HEK293T (cell line): Measurements from ENCODE around the gene RAB3A.
A peak's percentile ranks its signal among the peaks of the same experiment; 100 is the strongest.

ENCODE experiments used
- CTCF ChIA-PET: fragments of 350-600 bp; formaldehyde crosslinking; extraction: SDS; loops from one replicate; lab custom pipeline; 2021; ENCODE audit warnings: antibody characterized with exemption, inconsistent platforms; lab: Yijun Ruan, JAX
- POLR2A ChIA-PET: fragments of 350-600 bp; formaldehyde crosslinking; extraction: SDS; loops from one replicate; lab custom pipeline; 2020; ENCODE audit warnings: antibody characterized with exemption, inconsistent platforms; lab: Yijun Ruan, JAX
- DNase-seq: peaks from one replicate; pipeline ENCODE4 v3.0.0; 2012; ENCODE audit warnings: mixed read lengths; ENCODE audit errors: extremely low spot score
- ARNT ChIP-seq: fragments of 450-650 bp; IDR thresholded peaks from 2 replicates; pipeline ENCODE4 v1.6.1; 2017; ENCODE audit warnings: mild to moderate bottlenecking
- BHLHE40 ChIP-seq: fragments of 450-650 bp; IDR thresholded peaks from 2 replicates; pipeline ENCODE4 v1.6.1; 2016; ENCODE audit warnings: mild to moderate bottlenecking, moderate library complexity, borderline replicate concordance
- CTBP1 ChIP-seq: fragments of 450-650 bp; IDR thresholded peaks from 2 replicates; pipeline ENCODE4 v1.6.1; 2016; ENCODE audit warnings: borderline replicate concordance
- ELF4 ChIP-seq: fragments of 450-650 bp; IDR thresholded peaks from 2 replicates; pipeline ENCODE4 v1.6.1; 2017; ENCODE audit warnings: antibody characterized with exemption
- FOXA1 ChIP-seq: fragments of 450-650 bp; IDR thresholded peaks from 2 replicates; pipeline ENCODE4 v1.6.1; 2016; ENCODE audit warnings: mild to moderate bottlenecking
- FOXK2 ChIP-seq: fragments of 450-650 bp; IDR thresholded peaks from 2 replicates; pipeline ENCODE4 v1.6.1; 2016; ENCODE audit warnings: mild to moderate bottlenecking
- FOXM1 ChIP-seq: fragments of 450-650 bp; IDR thresholded peaks from 2 replicates; pipeline ENCODE4 v1.6.1; 2017; ENCODE audit warnings: mild to moderate bottlenecking, borderline replicate concordance
- HDGF ChIP-seq: fragments of 450-650 bp; IDR thresholded peaks from 2 replicates; pipeline ENCODE4 v1.6.1; 2017; ENCODE audit warnings: antibody characterized with exemption, borderline replicate concordance
- L3MBTL2 ChIP-seq: fragments of 450-650 bp; conservative IDR thresholded peaks from 2 replicates; pipeline ENCODE4 v1.6.1; 2016; ENCODE audit warnings: mild to moderate bottlenecking
- LEF1 ChIP-seq: fragments of 450-650 bp; IDR thresholded peaks from 2 replicates; pipeline ENCODE4 v1.6.1; 2017; ENCODE audit warnings: mild to moderate bottlenecking, borderline replicate concordance
- NFRKB ChIP-seq: fragments of 450-650 bp; IDR thresholded peaks from 2 replicates; pipeline ENCODE4 v1.6.1; 2016; ENCODE audit warnings: mild to moderate bottlenecking, moderate library complexity
- PKNOX1 ChIP-seq: fragments of 450-650 bp; IDR thresholded peaks from 2 replicates; pipeline ENCODE4 v1.6.1; 2016
- SP1 ChIP-seq: fragments of 450-650 bp; IDR thresholded peaks from 2 replicates; pipeline ENCODE4 v1.6.1; 2017
- SUZ12 ChIP-seq: fragments of 450-650 bp; IDR thresholded peaks from 2 replicates; pipeline ENCODE4 v1.6.1; 2016; ENCODE audit warnings: mild to moderate bottlenecking
- TARDBP ChIP-seq: fragments of 450-650 bp; IDR thresholded peaks from 2 replicates; pipeline ENCODE4 v1.6.1; 2016
- ZNF384 ChIP-seq: fragments of 450-650 bp; IDR thresholded peaks from 2 replicates; pipeline ENCODE4 v1.6.1; 2016

The RAB3A gene

DNA sequence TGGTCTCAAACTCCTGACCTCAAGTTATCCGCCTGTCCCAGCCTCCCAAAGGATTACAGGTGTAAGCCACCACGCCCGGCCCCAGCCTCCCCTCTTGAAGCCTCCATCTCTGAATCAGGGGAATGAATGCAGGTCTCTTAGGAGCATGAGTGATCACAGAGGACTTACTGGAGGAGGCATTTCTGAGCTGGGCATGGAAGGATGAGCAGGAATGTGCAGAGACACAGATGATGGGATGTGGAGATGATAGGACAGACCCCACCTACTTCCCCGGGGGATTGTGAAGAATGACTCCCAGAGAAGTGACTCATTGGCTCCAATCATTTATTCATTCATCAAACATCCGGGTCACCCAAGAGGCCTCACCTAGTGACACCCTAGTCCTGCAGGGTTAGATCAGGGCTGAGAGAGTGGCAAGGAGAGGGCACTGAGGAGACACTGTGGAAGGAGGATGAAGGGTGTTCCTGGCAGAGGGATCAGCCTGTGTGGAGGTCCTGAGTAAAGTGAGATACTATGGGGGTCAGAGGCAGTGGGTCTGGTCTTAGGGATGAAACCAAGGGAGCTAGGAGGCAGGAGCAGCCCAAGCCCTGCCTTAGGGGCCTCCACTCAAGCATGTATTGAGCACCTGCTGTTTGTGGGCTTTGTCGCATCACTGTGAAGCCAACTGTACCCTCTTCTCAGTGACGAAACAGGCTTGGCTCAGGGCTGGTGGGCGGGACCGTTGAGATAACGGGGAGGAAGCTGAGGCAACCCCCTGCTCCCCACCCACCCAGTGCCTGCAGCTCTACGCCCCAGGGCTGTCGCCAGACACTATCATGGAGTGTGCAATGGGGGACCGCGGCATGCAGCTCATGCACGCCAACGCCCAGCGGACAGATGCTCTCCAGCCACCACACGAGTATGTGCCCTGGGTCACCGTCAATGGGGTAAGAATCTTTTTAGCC, 27.2 kb downstream of the RAB3A start:
- POLR2A ChIA-PET = interaction anchor here (1.7 kb wide), 1 partner anchor 16 kb away, joined by 8 read pairs; the partner anchor contains the start of gene MPV17L2
- TF ChIP-seq FOXM1 (no peak), FOXA1 (no peak), HDGF (no peak), L3MBTL2 (no peak), SP1 (no peak), LEF1 (no peak), SUZ12 (no peak), CTBP1 (no peak), BHLHE40 (no peak), NFRKB (no peak), PKNOX1 (no peak), ZNF384 (no peak), ARNT (no peak), ELF4 (no peak), TARDBP (no peak), FOXK2 (no peak)
- DNase-seq = no peak
- CTCF ChIA-PET = no interaction called here

DNA sequence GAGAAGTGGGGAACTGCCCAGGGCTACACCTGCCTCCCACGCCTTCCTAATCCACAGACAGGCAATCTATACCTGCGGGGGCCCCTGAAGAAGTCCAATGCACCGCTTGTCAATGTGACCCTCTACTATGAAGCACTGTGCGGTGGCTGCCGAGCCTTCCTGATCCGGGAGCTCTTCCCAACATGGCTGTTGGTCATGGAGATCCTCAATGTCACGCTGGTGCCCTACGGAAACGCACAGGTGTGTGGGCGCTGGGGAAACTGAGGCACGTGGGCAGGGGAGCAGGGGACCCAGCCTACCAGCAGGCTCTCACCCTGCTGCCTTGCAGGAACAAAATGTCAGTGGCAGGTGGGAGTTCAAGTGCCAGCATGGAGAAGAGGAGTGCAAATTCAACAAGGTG, 28.9 kb downstream of the RAB3A start:
- CTCF ChIA-PET = no interaction called here
- no peak for DNase-seq
- TF ChIP-seq ARNT = no peak
- TF ChIP-seq ELF4 = no peak
- no peak for TF ChIP-seq CTBP1
- no peak for TF ChIP-seq SP1
- TF ChIP-seq FOXA1 = no peak
- TF ChIP-seq TARDBP = no peak
- no peak for TF ChIP-seq FOXM1
- no peak for TF ChIP-seq ZNF384
- no peak for TF ChIP-seq FOXK2
- TF ChIP-seq NFRKB = no peak
- TF ChIP-seq PKNOX1 = no peak
- no peak for TF ChIP-seq LEF1
- no peak for TF ChIP-seq HDGF
- TF ChIP-seq BHLHE40 = no peak
- no peak for TF ChIP-seq SUZ12
- TF ChIP-seq L3MBTL2 = no peak
- POLR2A ChIA-PET = no interaction called here

GRCh38 chr19:18173572-18174288, 30.1 kb downstream of the RAB3A start, which contains the start of gene IFI30:
TSS of gene IFI30 (plus strand) at chr19:18173813. CDS start at chr19:18173842, 29 bp downstream.
- POLR2A ChIA-PET = no interaction called here
- peak; percentile 68 for DNase-seq
- CTCF ChIA-PET = interaction anchor here (0.6 to 0.7 kb wide), 2 partner anchors 61 to 74 kb away, joined by 3 read pairs; no protein-coding TSS in a partner anchor
- peak; percentile 58; the same call in 1 of the 2 replicates for TF ChIP-seq L3MBTL2
- TF ChIP-seq FOXA1 = no peak

GRCh38 chr19:18173054-18173571, 30.7 kb downstream of the RAB3A start:
- TF ChIP-seq L3MBTL2 (no peak), HDGF (no peak), SP1 (no peak), ELF4 (no peak), LEF1 (no peak), BHLHE40 (no peak), FOXK2 (no peak), PKNOX1 (no peak), FOXA1 (no peak)
- ChIA-PET POLR2A (no interaction called here), CTCF (no interaction called here)
- no peak for DNase-seq

DNA sequence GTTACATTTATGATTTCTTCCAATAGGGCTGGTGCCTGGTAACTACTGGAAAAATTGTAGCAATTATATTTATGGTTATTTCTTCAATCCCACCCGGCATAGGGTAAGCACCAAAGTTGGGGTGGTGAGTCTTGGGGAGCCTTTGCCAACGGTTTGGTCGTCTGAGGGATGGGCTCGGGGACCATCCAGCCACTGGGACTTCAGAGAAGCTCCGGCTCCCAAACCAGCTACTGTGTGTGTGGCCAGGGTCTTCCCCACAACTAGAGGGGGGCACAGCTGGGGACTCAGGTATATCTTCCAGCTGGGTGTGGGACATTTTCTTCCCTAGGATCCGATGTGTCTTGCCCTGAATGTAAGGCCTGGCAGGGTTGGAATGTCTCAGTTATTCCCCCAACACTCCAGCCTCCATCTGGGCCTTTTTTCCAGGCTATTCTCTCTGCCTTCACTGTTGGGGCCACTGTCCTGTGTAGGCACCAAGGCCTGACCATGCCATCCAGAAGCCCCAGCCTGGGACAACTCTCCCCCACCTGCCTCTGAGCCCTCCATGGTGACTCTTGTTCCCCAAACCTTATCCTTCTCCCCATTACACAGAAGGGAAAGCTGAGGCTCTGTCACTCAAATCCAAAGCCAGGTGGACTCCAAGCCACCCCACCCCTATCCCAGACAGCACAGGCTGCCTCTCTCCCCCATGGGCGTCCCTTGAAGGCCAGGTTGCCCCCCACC, 31.4 kb downstream of the RAB3A start:
- ChIA-PET CTCF (no interaction called here), POLR2A (no interaction called here)
- no peak for DNase-seq
- peak; percentile 52; the same call in 1 of the 2 replicates for TF ChIP-seq PKNOX1
- no peak for TF ChIP-seq FOXM1
